ENCODE results near the gene OR4E1. TPM values are rescaled to one million over a fixed set of nuclear protein-coding genes. Genes with fewer than 3 reads are reported as not detected.

OR4E1 gene
- total RNA-seq, 1 experiment from 2014 or later = not detected

- H3K27me3 Mint-ChIP-seq (ENCODE audit: insufficient read depth, unreplicated experiment) = no peaks in the 10 kb centered on the region
- POLR2A ChIA-PET = no interaction called here
These were observed 30.2 kb downstream of the OR4E1 start for GRCh38 chr14:21643407-21643806.

GRCh38 chr14:21642683-21643082 is 30.9 kb downstream of the OR4E1 start:
- Mint-ChIP-seq H3K4me1 (ENCODE audit: low read depth, unreplicated experiment) (no peaks in the 10 kb centered on the region), H3K27ac (ENCODE audit: unreplicated experiment) (no peak overlapping the region), H3K4me3 (ENCODE audit: unreplicated experiment) (no peak overlapping the region), H3K36me3 (ENCODE audit: insufficient read depth, unreplicated experiment) (no peaks in the 10 kb centered on the region), H3K27me3 (ENCODE audit: insufficient read depth, unreplicated experiment) (no peaks in the 10 kb centered on the region), H3K9me3 (ENCODE audit: unreplicated experiment) (no peaks in the 10 kb centered on the region)
- no peaks in the 10 kb centered on the region for H3K9me3 ChIP-seq
- POLR2A ChIA-PET = interaction anchor here (0.6 kb wide), 1 partner anchor 43 kb away, joined by 3 read pairs; no protein-coding TSS in a partner anchor
- H3K4me3 ChIP-seq (ENCODE audit: low read depth, low read length) = no peak overlapping the region
- TF ChIP-seq CTCF (IDR thresholded peaks at IDR 0.05; ENCODE audit: insufficient read depth in 1 of 2, low read depth in 1 of 2, low read length in 1 of 2, severe bottlenecking in 1 of 2, unreplicated experiment in 1 of 2) = no peak
- BruUV-seq (replicated peaks) = no TSS peak
- intact Hi-C loops (cut with micrococcal nuclease; ENCODE audit: unreplicated experiment) = no loop called here
- no peaks in the 10 kb centered on the region for H3K36me3 ChIP-seq (ENCODE audit: control insufficient read depth, insufficient read depth, low read length)
- CTCF ChIA-PET = interaction anchor here (0.8 kb wide), 1 partner anchor 209 kb away, joined by 3 read pairs; no protein-coding TSS in a partner anchor
- no peaks in the 10 kb centered on the region for H3K27me3 ChIP-seq (replicated peaks; ENCODE audit: control insufficient read depth, insufficient read depth, low read length)
- DNase-seq = no peak
- H3K4me1 ChIP-seq = no peaks in the 10 kb centered on the region

More at GRCh38 chr14:21643407-21643806, 30.2 kb downstream of the OR4E1 start:
- no TSS peak for BruUV-seq (replicated peaks)
- H3K9me3 ChIP-seq = no peaks in the 10 kb centered on the region
- no peaks in the 10 kb centered on the region for H3K36me3 ChIP-seq (ENCODE audit: control insufficient read depth, insufficient read depth, low read length)
- no peaks in the 10 kb centered on the region for H3K4me1 ChIP-seq
- intact Hi-C loops (cut with micrococcal nuclease; ENCODE audit: unreplicated experiment) = no loop called here
- H3K9me3 Mint-ChIP-seq (ENCODE audit: unreplicated experiment) = no peaks in the 10 kb centered on the region
- no peak overlapping the region for H3K4me3 ChIP-seq (ENCODE audit: low read depth, low read length)
- TF ChIP-seq CTCF (IDR thresholded peaks at IDR 0.05; ENCODE audit: insufficient read depth in 1 of 2, low read depth in 1 of 2, low read length in 1 of 2, severe bottlenecking in 1 of 2, unreplicated experiment in 1 of 2) = no peak
- H3K27me3 ChIP-seq (replicated peaks; ENCODE audit: control insufficient read depth, insufficient read depth, low read length) = no peaks in the 10 kb centered on the region
- no peak for DNase-seq
- H3K4me1 Mint-ChIP-seq (ENCODE audit: low read depth, unreplicated experiment) = no peaks in the 10 kb centered on the region
- no peak overlapping the region for H3K4me3 Mint-ChIP-seq (ENCODE audit: unreplicated experiment)
- no peak overlapping the region for H3K27ac Mint-ChIP-seq (ENCODE audit: unreplicated experiment)
- no peaks in the 10 kb centered on the region for H3K36me3 Mint-ChIP-seq (ENCODE audit: insufficient read depth, unreplicated experiment)
- CTCF ChIA-PET = interaction anchor here (0.8 kb wide), 1 partner anchor 209 kb away, joined by 3 read pairs; no protein-coding TSS in a partner anchor

- TF ChIP-seq CTCF (IDR thresholded peaks at IDR 0.05; ENCODE audit: insufficient read depth in 1 of 2, low read depth in 1 of 2, low read length in 1 of 2, severe bottlenecking in 1 of 2, unreplicated experiment in 1 of 2) = no peak
- ChIA-PET CTCF (no interaction called here), POLR2A (no interaction called here)
- Histone ChIP-seq H3K9me3 (no peaks in the 10 kb centered on the region), H3K36me3 (ENCODE audit: control insufficient read depth, insufficient read depth, low read length) (no peaks in the 10 kb centered on the region), H3K4me1 (no peaks in the 10 kb centered on the region), H3K27me3 (replicated peaks; ENCODE audit: control insufficient read depth, insufficient read depth, low read length) (no peaks in the 10 kb centered on the region), H3K4me3 (ENCODE audit: low read depth, low read length) (no peak within 1 kb of the TSS)
- Mint-ChIP-seq H3K27ac (ENCODE audit: unreplicated experiment) (no peak within 1 kb of the TSS), H3K9me3 (ENCODE audit: unreplicated experiment) (no peaks in the 10 kb centered on the region), H3K4me1 (ENCODE audit: low read depth, unreplicated experiment) (no peaks in the 10 kb centered on the region), H3K36me3 (ENCODE audit: insufficient read depth, unreplicated experiment) (no peaks in the 10 kb centered on the region), H3K4me3 (ENCODE audit: unreplicated experiment) (no peak within 1 kb of the TSS), H3K27me3 (ENCODE audit: insufficient read depth, unreplicated experiment) (no peaks in the 10 kb centered on the region)
- DNase-seq = no peak
- intact Hi-C loops (cut with micrococcal nuclease; ENCODE audit: unreplicated experiment) = no loop called here
- BruUV-seq (replicated peaks) = no TSS peak
These were observed 38.8 kb downstream of the OR4E1 start, which contains the start of gene OR10G2 for GRCh38 chr14:21634840-21635239. OR10G2 (minus strand) TSS chr14:21634940; CDS start chr14:21634842, 98 bp downstream.

Data from Caco-2 (cell line).